ENCODE results near the gene P2RX5.

The P2RX5 gene

DNA sequence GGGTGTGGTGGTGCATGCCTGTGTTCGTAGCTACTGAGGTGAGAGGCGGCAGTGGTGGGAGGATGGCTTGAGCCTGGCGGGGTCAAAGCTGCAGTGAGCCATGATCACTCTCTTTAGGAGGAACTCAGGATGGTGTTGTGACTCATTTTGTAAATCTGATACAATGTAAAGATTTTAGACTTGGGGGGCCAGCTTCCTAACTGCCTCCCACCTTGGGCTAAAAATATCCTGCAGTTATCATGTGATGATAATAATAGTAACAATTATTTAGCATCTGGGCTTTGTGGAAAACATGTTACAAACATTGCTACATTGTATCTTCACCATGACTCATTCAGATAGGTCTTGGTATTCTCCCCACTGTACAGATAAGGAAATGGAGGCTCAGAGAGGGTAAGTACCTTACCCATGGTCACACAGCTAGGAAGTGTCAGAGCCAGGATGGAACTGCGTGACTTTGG, 52.0 kb downstream of the P2RX5 start:
- Histone ChIP-seq H3K27ac (ENCODE audit: low read length) (no peak overlapping the region), H3K4me3 (ENCODE audit: low read length) (no peak overlapping the region), H3K79me2 (ENCODE audit: low read length) (no peaks in the 10 kb centered on the region), H3K9ac (ENCODE audit: low read length) (no peak overlapping the region), H3K4me2 (ENCODE audit: low read length) (no peak overlapping the region), H3K9me3 (ENCODE audit: insufficient read depth, low read length) (no peaks in the 10 kb centered on the region), H3K27me3 (ENCODE audit: low read depth, low read length) (no peaks in the 10 kb centered on the region), H3K36me3 (replicated peaks; ENCODE audit: low read depth, low read length) (no peaks in the 10 kb centered on the region), H3K4me1 (ENCODE audit: low read length) (peaks cover 16% of the 10 kb centered on the region), H2AFZ (ENCODE audit: low read depth, low read length) (no peak overlapping the region), H4K20me1 (ENCODE audit: insufficient read depth, low read length) (no peaks in the 10 kb centered on the region)
- TF ChIP-seq EZH2phosphoT487 (IDR thresholded peaks at IDR 0.05; ENCODE audit: low read depth), result no peak
- TF ChIP-seq, protein P1, sequence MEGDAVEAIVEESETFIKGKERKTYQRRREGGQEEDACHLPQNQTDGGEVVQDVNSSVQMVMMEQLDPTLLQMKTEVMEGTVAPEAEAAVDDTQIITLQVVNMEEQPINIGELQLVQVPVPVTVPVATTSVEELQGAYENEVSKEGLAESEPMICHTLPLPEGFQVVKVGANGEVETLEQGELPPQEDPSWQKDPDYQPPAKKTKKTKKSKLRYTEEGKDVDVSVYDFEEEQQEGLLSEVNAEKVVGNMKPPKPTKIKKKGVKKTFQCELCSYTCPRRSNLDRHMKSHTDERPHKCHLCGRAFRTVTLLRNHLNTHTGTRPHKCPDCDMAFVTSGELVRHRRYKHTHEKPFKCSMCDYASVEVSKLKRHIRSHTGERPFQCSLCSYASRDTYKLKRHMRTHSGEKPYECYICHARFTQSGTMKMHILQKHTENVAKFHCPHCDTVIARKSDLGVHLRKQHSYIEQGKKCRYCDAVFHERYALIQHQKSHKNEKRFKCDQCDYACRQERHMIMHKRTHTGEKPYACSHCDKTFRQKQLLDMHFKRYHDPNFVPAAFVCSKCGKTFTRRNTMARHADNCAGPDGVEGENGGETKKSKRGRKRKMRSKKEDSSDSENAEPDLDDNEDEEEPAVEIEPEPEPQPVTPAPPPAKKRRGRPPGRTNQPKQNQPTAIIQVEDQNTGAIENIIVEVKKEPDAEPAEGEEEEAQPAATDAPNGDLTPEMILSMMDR (IDR thresholded peaks at IDR 0.05; ENCODE audit: low read depth, low read length), result no peak

DNA sequence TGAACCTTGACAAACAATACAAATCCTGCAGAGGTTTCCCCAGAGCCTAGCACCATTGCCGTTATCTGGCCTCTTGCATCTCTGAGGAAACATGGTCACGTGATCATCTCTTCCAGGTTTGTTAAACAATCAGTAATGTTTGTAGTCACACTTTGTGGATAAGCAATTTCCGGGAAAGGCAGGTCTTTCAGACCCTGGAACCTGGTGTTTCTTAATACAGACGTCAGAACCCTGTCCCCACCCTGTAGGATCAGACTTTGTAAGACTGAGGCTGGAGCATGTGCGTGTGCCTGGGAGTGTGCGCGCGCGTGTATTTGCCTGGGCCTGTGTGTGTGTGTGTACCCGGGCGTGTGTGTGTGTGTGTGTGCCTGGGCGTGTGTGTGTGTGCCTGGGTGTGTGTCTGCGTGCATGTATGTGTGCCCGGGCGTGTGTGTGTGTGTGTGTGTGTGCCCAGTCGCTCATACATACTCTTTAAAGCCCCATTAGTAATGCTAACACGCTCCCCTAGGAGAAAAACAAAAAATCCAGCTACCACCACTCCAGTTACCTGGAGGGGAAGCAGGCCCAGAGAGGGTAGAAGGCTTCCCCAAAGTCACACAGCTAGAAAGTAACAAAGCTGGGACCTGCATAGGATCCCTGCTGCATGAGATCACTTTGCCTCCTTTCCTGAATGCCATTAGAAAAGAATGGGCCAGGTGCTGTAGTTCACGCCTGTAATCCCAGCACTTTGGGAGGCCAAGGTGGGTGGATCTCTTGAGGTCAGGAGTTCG, 54.1 kb downstream of the P2RX5 start:
- Histone ChIP-seq H3K4me3 (ENCODE audit: low read length) (no peak overlapping the region), H3K27ac (ENCODE audit: low read length) (no peak overlapping the region), H3K79me2 (ENCODE audit: low read length) (no peaks in the 10 kb centered on the region), H4K20me1 (ENCODE audit: insufficient read depth, low read length) (no peaks in the 10 kb centered on the region), H3K27me3 (ENCODE audit: low read depth, low read length) (no peaks in the 10 kb centered on the region), H3K36me3 (replicated peaks; ENCODE audit: low read depth, low read length) (no peaks in the 10 kb centered on the region), H3K4me1 (ENCODE audit: low read length) (peaks cover 16% of the 10 kb centered on the region), H3K4me2 (ENCODE audit: low read length) (no peak overlapping the region), H3K9me3 (ENCODE audit: insufficient read depth, low read length) (no peaks in the 10 kb centered on the region), H3K9ac (ENCODE audit: low read length) (no peak overlapping the region), H2AFZ (ENCODE audit: low read depth, low read length) (no peak overlapping the region)
- TF ChIP-seq, protein P1 (IDR thresholded peaks at IDR 0.05; ENCODE audit: low read depth, low read length), result no peak

DNA sequence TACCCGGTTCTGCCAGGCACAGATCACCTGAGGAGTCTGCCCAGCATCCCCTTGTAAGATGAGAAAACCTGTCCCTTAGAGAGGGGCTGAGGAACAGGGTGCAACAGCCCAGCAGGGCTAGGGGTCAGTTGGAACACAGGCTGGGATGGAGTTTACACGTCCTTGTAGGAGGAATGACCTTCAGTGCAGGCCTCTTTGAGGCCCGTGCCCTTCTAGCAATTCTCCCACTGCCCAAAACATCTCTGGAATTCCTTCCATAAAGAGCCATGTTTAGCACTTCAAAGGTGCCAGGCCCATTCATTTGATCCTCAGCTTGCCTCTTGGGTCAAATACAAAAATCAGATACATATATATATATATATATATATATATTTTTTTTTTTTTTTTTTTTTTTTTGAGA, 54.9 kb downstream of the P2RX5 start:
- Histone ChIP-seq H3K4me2 (ENCODE audit: low read length) (no peak overlapping the region), H3K36me3 (replicated peaks; ENCODE audit: low read depth, low read length) (no peaks in the 10 kb centered on the region), H2AFZ (ENCODE audit: low read depth, low read length) (no peak overlapping the region), H3K9ac (ENCODE audit: low read length) (no peak overlapping the region), H4K20me1 (ENCODE audit: insufficient read depth, low read length) (no peaks in the 10 kb centered on the region), H3K79me2 (ENCODE audit: low read length) (no peaks in the 10 kb centered on the region), H3K4me3 (ENCODE audit: low read length) (no peak overlapping the region), H3K9me3 (ENCODE audit: insufficient read depth, low read length) (no peaks in the 10 kb centered on the region), H3K27ac (ENCODE audit: low read length) (no peak overlapping the region), H3K27me3 (ENCODE audit: low read depth, low read length) (no peaks in the 10 kb centered on the region), H3K4me1 (ENCODE audit: low read length) (peaks cover 12% of the 10 kb centered on the region)
- no peak for TF ChIP-seq EZH2phosphoT487 (IDR thresholded peaks at IDR 0.05; ENCODE audit: low read depth)
- TF ChIP-seq, protein P1 (IDR thresholded peaks at IDR 0.05; ENCODE audit: low read depth, low read length), result no peak

DNA sequence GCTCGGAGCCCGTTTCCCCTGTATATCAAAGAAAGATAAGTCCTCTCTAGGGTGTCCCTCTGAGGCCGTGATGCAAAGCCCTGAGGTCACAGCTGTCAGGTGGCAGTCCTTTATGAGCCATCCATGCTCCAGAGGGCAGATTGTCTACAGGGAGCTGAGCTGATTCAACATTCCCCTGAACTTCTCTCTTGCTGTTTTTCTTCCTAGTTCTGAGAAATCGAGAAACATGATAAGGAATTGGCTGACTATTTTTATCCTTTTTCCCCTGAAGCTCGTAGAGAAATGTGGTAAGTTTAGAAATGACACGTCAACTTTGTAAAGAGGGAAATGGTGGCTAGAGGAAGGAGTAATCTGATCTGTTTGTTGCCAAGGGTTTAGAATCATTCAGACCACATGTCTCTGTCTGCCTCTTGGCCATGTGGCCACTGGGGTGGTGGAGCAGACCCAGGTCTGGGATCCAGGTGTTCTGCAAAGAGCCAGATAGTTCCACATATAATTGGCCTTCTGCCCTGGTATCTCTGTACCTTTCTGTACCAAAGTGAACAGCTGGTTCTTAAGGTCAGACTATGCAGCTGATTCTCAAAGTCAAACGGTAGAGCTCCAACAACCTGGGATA, 55.9 kb downstream of the P2RX5 start:
- Histone ChIP-seq H4K20me1 (ENCODE audit: insufficient read depth, low read length) (no peaks in the 10 kb centered on the region), H2AFZ (ENCODE audit: low read depth, low read length) (no peak overlapping the region), H3K4me3 (ENCODE audit: low read length) (no peak overlapping the region), H3K9ac (ENCODE audit: low read length) (no peak overlapping the region), H3K79me2 (ENCODE audit: low read length) (no peaks in the 10 kb centered on the region), H3K4me2 (ENCODE audit: low read length) (peak overlapping the region; percentile 9; the same call in 1 of the 2 replicates), H3K4me1 (ENCODE audit: low read length) (peaks cover 8% of the 10 kb centered on the region), H3K9me3 (ENCODE audit: insufficient read depth, low read length) (no peaks in the 10 kb centered on the region), H3K36me3 (replicated peaks; ENCODE audit: low read depth, low read length) (no peaks in the 10 kb centered on the region), H3K27ac (ENCODE audit: low read length) (no peak overlapping the region), H3K27me3 (ENCODE audit: low read depth, low read length) (no peaks in the 10 kb centered on the region)
- TF ChIP-seq, protein P1 (IDR thresholded peaks at IDR 0.05; ENCODE audit: low read depth, low read length), result no peak
- no peak for TF ChIP-seq EZH2phosphoT487 (IDR thresholded peaks at IDR 0.05; ENCODE audit: low read depth)

Data from OCI-LY3 (cell line).